ENCODE results near the gene RAPGEF4. TPM values are rescaled to one million over a fixed set of nuclear protein-coding genes. Genes with fewer than 3 reads are reported as not detected.
A peak's percentile ranks its signal among the peaks of the same experiment; 100 is the strongest.

Gene RAPGEF4
- total and polyA plus RNA-seq, 2 of the 13 experiments (the other 11 are each of a cell fraction or from before 2014, with no cell fraction given): 0.78 to 0.91 TPM

GRCh38 chr2:173058673-173059072, 323.0 kb downstream of the RAPGEF4 start (continued):
- TF ChIP-seq MZF1 (CRISPR knock-in tag; IDR thresholded peaks at IDR 0.05; ENCODE audit: borderline replicate concordance) (no peak), ZNF576 (CRISPR knock-in tag; IDR thresholded peaks at IDR 0.05) (no peak), ARID3A (IDR thresholded peaks at IDR 0.05; ENCODE audit: low read depth, low read length) (0 out of 2 replicates have a peak, but pooled peaks have one; percentile 29), ZXDC (CRISPR knock-in tag; IDR thresholded peaks at IDR 0.05) (no peak), ZNF367 (CRISPR knock-in tag; IDR thresholded peaks at IDR 0.05; ENCODE audit: borderline replicate concordance) (no peak), SIX1 (CRISPR knock-in tag; IDR thresholded peaks at IDR 0.05; ENCODE audit: borderline replicate concordance) (peak; percentile 98), GZF1 (CRISPR knock-in tag; IDR thresholded peaks at IDR 0.05) (no peak), HNF4A (CRISPR knock-in tag; IDR thresholded peaks at IDR 0.05) (peak; percentile 78), ZNF260 (CRISPR knock-in tag; IDR thresholded peaks at IDR 0.05; ENCODE audit: borderline replicate concordance, low read depth) (no peak), AHDC1 (CRISPR knock-in tag; IDR thresholded peaks at IDR 0.05; ENCODE audit: borderline replicate concordance) (no peak), ZNF451 (CRISPR knock-in tag; IDR thresholded peaks at IDR 0.05) (no peak), ZFP41 (CRISPR knock-in tag; IDR thresholded peaks at IDR 0.05; ENCODE audit: borderline replicate concordance) (no peak), ZFAT (CRISPR knock-in tag; conservative IDR thresholded peaks at IDR 0.05) (no peak), ATF7 (IDR thresholded peaks at IDR 0.05) (no peak), ATF7 (CRISPR knock-in tag; IDR thresholded peaks at IDR 0.05) (no peak), ZNF274 (CRISPR knock-in tag; IDR thresholded peaks at IDR 0.05) (no peak), MAFG (CRISPR knock-in tag; IDR thresholded peaks at IDR 0.05) (no peak), ZFX (CRISPR knock-in tag; IDR thresholded peaks at IDR 0.05; ENCODE audit: low read depth) (peak; percentile 44; the same call in 1 of the 2 replicates), HOXA7 (CRISPR knock-in tag; IDR thresholded peaks at IDR 0.05) (no peak), MYNN (CRISPR knock-in tag; IDR thresholded peaks at IDR 0.05; ENCODE audit: low read depth) (no peak), ZMAT3 (CRISPR knock-in tag; conservative IDR thresholded peaks at IDR 0.05) (no peak), SSRP1 (CRISPR knock-in tag; IDR thresholded peaks at IDR 0.05) (no peak)

Data from HepG2 (cell line).